HG02763 (cell line): ENCODE results near the gene SNPH.
"Not testable (repeated sequence)": the region's sequence is repeated elsewhere in the genome, so short reads cannot be mapped to it uniquely, and the experiment has no call there.

Experiments
- ATAC-seq: cut with Tn5 transposase; IDR thresholded peaks from one replicate; pipeline ENCODE4 v1.9.1; 2021; ENCODE audit warnings: mild to moderate bottlenecking, moderate library complexity; ENCODE audit not compliant: unreplicated experiment

The SNPH gene, protein sequence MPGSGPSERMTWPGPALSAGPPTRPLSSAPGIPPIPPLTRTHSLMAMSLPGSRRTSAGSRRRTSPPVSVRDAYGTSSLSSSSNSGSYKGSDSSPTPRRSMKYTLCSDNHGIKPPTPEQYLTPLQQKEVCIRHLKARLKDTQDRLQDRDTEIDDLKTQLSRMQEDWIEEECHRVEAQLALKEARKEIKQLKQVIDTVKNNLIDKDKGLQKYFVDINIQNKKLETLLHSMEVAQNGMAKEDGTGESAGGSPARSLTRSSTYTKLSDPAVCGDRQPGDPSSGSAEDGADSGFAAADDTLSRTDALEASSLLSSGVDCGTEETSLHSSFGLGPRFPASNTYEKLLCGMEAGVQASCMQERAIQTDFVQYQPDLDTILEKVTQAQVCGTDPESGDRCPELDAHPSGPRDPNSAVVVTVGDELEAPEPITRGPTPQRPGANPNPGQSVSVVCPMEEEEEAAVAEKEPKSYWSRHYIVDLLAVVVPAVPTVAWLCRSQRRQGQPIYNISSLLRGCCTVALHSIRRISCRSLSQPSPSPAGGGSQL

DNA sequence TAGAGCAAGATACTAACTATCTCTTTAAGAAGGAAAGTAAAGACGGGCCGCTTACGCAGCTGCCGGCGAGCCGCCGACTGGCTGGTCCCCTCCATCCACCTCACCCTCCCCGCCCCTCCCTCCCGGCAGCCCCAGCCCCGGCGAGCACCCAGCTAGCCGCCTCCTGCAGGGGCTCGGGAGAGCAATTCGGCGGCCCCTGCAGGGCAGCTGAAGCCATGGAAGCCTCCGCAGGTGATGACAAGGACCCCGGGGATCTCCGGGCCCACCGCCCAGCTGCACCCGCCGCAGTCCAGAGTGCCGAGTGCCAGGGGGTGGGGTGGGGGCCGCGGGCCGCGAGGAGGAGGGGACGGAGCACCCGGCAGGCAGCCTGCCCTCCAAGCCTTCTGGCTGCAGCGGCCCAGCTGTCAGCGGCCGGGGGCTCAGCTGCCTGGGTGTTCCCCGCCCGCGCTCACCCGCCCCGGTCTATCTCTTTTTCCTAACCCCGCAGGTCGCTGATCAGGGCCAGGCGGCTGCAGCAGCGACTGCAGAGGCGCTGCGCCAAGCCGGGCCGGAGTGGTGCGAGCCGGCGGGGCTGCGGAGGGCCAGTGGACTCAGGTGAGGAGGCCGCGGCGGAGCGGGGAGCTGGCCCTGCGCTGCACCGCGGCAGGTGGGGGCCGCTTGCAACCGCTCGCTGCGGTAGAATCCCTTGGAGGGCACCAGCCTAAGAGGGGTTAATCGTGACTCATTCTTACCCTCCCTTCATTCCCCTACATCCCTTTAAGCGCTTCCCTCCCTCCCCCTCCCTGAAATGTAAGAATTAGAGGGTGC is at the start of gene SNPH:
Gene SNPH, plus strand, starts transcription at position 128 of the 807 bp plus-strand sequence. CDS start 29,946 bp downstream, outside the sequence.
- ATAC-seq: no peak

DNA sequence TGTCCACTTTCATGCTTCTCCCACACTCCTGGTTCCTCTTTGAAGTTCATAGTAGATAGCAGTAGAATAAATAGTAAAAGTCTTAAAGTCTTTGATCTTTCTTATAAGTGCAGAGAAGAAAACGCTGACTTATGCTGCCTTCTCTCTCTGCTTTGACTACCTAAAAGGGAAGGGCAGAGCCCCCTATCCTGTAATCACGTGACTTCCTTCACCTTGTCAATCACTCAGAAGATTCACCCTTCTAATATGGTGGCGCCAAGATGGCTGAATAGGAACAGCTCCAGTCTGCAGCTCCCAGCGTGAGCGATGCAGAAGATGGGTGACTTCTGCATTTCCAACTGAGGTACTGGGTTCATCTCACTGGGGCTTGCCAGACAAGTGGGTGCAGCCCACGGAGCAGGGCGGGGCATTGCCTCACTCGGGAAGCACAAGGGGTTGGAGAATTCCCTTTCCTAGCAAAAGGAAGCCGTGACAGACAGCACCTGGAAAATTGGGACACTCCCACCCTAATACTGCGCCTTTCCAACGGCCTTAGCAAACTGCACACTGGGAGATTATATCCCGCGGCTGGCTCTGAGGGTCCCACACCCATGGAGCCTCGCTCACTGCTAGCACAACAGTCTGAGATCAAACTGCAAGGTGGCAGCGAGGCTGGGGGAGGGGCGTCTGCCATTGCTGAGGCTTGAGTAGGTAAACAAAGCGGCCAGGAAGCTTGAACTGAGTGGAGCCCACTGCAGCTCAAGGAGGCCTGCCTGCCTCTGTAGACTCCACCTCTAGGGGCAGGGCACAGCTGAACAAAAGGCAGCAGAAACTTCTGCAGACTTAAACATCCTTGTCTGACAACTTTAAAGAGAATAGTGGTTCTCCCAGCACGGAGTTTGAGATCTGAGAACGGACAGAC is 49.3 kb upstream of the SNPH start:
- not testable (repeated sequence) for ATAC-seq

DNA sequence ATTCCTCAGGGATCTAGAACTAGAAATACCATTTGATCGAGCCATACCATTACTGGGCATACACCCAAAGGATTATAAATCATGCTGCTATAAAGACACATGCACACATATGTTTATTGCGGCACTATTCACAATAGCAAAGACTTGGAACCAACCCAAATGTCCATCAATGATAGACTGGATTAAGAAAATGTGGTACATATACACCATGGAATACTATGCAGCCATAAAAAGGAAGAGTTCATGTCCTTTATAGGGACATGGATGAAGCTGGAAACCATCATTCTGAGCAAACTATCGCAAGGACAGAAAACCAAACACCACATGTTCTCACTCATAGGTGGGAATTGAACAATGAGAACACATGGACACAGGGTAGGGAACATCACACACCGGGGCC is 43.3 kb upstream of the SNPH start:
- not testable (repeated sequence) for ATAC-seq

DNA sequence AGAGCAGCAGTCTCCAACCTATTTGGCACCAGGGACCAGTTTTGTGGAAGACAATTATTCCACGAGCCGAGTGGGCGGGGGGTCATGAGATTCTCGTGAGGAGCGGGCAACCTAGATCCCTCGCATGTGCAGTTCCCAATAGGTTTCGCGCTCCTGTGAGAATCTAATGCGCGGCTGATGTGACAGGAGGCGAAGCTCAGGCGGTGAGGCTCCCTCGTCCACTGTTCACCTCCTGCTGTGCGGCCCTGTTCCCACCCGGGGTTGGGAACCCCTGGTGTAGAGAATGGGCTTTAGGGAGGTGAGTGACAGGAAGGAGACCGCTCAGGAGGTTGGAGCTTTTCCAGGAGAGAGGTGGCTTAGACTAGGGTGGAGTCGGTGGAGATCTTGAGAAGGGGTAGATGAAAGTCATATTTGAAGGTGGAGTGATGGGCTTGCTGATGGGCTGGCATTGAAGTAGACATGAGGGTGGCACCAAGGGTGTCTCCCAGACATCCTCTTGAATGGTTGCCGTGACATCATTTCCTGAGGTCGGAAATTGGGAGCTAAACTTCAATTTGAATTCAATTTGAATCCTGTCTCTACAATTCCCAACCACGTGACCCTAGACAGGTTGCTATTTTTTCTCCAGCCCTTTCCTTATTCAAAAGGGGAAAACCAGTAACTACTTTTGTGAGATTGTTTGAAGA is 41.7 kb upstream of the SNPH start:
- no peak for ATAC-seq

DNA sequence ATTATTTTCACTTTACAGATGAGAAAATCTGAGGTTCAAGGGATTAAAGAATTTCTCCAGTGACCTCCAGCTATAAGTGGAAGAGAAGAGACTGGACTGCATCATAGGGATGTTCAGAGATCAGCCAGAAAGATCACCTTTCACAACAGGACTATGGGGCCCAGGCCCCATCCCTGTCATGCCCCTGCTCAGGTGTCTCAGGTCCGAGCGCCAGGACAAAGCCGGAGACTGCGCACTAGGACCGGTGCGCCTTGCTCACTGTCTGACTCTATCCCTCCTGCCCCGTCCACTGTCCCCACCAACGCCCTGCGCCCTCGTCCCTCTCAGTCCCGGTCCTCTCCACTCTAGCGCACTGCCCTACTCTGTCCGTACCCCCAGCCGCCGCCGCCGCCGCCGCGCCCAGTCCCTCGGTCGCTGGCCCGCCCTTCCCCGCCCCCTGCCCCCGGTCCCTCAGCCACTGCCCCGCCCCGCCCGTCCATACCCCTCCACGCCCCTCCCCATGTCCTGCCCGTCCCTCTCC is 40.8 kb upstream of the SNPH start:
- no peak for ATAC-seq

DNA sequence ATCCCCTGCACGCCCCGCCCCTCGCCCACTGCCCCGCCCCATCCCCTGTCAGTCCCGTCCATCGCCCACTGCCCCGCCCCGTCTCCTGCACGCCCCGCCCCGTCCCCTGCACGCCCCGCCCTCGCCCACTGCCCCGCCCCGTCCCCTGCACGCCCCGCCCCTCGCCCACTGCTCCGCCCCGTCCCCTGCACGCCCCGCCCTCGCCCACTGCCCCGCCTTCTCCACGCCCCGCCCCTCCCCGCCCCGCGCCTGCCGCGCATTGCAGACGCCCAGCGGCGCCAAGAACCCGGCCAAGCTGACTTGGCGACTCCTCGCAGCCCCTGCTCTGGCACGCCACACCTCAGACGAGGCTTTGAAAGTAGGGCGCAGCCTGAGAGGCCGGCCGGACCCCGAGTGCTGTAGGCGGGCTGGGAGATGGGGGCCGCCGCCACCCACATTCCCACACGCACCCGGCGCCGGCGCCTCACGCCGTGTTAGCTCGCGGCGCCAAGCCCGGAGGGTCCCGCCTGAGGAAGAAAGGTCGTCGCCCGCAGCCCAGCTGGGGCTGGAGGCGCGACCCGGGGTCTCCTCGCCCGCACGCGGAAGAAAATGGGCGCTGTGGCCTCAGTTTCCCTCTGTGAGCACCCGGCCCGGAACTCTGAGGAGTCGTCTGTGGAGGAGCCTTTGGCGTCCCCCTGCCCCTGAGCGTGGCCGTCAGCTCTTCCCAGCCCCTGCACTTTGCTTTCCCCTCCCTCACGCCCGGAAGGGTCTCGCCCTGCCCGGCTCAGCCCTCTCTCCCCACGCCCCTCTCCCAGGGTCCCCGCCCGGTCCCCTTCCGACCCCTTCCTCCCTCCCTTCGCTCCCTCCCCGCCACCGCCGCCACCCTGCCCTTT is 40.1 kb upstream of the SNPH start, which contains the start of gene RAD21L1:
Gene RAD21L1, plus strand, starts transcription at position 262 of the 872 bp plus-strand sequence. CDS start 2,410 bp downstream, outside the sequence.
- ATAC-seq: no peak

DNA sequence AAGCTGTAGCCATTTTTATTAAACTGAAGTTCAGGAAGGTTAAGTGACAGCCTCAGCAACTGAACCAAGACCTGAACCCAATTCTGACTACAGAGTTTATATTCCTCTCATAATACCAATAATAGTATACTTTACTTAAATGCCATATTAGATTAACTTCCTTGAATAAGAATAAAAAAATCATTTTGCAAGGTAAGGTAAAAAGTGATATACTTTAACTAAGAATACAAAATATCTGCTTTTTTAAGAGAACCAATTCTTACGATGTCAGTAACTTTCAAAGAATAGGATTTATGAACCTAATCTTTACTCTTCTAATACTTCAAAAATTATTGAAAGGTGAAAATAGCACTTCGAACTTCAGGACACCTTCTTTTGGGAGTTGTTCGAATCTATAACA is 36.6 kb upstream of the SNPH start:
- no peak for ATAC-seq

DNA sequence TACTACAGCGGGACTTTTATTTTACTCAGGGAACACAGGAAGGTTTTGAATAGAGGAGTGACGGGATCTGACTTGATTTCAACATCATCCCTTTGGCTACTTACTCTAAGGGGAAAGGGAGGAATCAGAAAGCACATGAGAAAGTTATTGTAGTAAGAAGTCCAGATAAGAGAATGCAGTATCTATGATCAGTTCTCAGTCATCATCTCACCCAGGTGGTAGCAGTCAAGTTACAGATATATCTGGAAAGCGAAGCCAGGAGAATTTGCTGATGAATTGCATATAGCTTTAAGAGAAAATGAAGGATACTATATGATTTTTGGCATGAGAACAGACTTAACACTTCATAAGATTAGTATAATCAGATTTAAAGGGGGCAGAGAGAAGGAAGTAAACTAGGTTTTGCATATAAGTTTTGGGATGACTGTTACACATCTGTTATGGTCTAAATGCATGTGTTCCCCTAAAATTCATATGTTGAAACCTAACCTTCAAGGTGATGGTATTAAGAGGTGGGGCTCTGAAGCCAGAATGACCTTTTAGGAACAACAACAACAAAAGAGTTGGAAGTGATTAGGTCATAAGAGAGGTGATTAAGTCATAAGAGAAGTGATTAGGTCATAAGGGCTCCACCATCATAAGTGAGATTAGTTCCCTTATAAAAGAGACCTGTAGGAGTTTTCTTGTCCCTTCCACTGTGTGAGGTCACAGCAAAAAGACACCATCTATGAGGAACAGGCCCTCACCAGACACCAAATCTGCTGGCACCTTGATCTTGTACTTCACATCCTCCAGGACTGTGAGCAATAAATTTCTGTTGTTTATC is 33.6 kb upstream of the SNPH start:
- no peak for ATAC-seq

GRCh38 chr20:1240549-1240948 is 25.5 kb upstream of the SNPH start:
- no peak for ATAC-seq

GRCh38 chr20:1241456-1241855 is 24.6 kb upstream of the SNPH start:
- no peak for ATAC-seq

GRCh38 chr20:1242099-1242498 is 24.0 kb upstream of the SNPH start:
- no peak for ATAC-seq

GRCh38 chr20:1242530-1242929 is 23.6 kb upstream of the SNPH start:
- ATAC-seq: no peak

- no peak for ATAC-seq
These were observed 20.5 kb upstream of the SNPH start for GRCh38 chr20:1245578-1245977.

GRCh38 chr20:1247689-1248088 is 18.4 kb upstream of the SNPH start:
- no peak for ATAC-seq

DNA sequence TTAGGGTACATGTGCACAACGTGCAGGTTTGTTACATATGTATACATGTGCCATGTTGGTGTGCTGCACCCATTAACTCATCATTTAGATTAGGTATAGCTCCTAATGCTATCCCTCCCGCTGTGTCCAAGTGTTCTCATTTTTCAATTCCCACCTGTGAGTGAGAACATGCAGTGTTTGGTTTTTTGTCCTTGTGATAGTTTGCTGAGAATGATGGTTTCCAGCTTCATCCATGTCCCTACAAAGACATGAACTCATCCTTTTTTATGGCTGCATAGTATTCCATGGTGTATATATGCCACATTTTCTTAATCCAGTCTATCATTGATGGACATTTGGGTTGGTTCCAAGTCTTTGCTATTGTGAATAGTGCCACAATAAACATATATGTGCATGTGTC is 15.8 kb upstream of the SNPH start:
- not testable (repeated sequence) for ATAC-seq

GRCh38 chr20:1252416-1252815 is 13.7 kb upstream of the SNPH start:
- ATAC-seq: no peak

GRCh38 chr20:1254254-1254653 is 11.8 kb upstream of the SNPH start:
- no peak for ATAC-seq

- no peak for ATAC-seq
These were observed 10.4 kb upstream of the SNPH start for GRCh38 chr20:1255675-1256074.
